GM18526 (cell line): ENCODE measurements around the gene OXTR.

Experiments used
- POLR2A ChIP-seq: IDR thresholded peaks from 3 replicates; pipeline ENCODE4 v1.6.1; 2011; ENCODE audit not compliant: insufficient read length; ENCODE audit errors: extremely low read depth

The OXTR gene

DNA sequence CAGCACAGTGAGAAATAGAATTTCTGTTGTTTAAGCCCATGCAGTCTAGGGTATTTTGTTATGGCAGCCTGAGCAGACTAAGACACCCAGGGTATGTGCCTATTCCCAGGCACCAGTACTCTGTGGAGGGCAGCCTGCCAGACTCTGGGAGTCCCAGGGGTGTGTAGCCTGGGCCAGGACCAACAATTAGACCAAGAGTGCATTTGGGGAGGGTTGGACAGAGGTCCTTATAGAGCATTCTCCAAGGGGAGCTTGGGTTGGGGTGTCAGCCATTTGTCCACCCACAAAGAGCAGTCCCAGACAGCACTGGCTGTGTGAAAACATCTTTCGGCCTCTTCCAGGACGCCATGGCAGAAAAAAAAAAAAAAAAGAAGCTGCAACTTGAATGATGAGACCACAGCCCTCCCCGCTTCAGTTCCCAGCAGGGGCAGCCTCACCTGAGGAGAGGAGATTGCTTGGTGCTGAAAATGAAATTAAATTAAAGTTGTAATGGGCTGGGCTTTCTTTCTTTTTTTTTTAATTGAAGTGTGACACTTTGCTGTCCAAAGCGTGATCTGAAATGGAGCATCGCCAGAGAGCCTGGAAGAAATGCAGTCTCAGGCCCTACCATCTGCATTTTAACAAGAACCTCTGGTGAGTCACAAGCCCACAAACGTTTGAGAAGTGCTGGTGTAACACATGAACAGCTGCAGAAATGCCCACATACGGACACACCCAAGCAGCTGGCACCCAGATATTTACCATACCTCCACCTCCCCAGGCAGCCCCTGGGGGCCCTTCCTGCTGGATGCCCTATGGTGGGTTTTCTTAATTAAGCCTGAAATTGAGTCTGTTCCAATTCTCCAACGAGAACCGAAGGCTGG lies 57.1 kb downstream of the OXTR start:
- TF ChIP-seq POLR2A: no peak

DNA sequence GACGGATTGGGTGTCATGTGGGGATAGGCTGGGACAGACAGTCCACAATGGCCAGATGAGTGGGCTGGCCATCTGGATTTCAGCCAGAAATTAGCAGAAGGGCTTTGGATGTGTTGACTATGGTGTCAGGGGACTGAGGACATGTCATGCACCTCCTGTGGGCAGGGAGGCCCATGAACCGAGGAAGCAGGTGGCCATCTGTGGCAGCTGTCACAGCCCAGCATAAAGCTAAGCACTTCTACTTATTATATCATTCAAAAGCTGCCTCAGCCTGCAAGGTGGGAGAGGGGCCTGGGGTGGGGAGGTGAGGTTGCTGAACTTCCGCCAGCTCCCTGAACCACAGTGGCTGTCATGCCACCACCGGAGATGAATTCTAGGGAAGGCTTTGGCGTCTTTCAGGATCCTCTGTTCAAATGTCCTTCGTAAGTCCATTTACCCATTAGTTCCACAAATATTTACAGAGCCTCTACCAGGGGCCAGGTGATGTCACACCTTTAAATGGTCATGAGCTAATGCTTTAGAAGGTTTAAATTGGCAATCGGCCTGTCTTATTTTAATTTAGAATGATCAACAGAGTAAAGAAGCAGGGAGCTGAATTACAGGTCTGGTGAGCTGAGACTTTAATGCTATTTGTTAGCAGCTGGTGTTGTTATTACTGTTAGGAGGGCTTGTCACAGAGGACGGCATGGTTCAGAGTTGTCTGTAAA lies 59.5 kb downstream of the OXTR start:
- no peak for TF ChIP-seq POLR2A

DNA sequence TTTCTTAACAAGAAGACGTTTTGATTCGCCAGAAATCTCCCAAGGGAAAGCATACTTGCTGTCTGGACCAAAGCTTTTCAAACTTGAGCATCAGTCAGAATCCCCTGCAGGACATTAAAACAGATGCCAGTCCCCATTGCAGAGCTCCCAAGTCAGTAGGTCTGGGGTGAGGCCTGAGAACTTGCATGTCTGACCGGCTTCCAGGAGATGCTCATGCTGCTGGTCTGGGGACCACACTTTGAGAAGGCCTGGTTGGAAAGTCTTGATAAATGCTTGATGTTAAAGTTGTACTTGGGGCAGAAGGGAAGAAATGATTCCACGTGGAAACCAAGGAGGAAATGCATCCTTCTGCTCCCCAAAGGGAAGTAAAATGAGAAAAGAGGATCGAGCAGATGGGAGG lies 60.1 kb downstream of the OXTR start:
- TF ChIP-seq POLR2A: no peak

DNA sequence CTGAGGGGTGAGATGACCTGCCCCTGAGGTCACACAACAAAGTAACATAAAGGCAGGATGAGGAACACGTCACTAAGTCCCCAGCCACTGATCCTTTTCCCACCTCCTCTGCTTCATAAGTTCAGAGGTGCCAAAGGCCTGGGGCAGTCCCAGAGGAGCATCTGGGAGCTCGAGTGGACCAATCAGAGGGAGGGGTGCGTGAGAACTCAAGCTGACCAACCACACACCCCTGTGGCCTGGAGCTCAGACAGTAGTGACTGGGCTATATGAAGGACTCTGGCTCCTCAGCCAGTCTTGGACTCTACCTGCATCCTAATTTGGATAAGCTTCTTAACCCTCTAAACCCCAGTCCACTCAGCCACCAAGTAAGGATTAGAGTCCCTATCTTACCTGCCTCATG lies 63.8 kb downstream of the OXTR start:
- no peak for TF ChIP-seq POLR2A

DNA sequence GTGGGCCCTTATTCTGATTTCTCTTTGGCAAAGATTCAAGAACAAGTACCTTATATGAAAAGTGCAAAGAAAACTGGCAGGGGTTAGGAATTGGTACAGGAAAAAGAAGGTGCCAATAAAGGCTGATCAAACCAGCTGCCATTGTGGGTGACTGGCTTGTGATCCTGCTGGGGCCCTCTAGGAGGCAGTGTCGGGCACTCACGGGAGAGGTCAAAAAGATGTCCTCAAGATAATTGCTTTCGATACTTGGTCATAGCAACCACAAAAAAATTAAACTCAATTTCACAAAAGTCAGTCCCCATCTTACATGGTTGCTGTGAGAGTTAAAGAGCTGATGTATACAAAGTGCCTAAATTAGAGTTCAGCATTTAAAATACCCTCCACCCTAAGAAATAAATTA lies 66.9 kb downstream of the OXTR start:
- TF ChIP-seq POLR2A: no peak
